Measurements from ENCODE around the gene NRDC.

Gene NRDC, protein sequence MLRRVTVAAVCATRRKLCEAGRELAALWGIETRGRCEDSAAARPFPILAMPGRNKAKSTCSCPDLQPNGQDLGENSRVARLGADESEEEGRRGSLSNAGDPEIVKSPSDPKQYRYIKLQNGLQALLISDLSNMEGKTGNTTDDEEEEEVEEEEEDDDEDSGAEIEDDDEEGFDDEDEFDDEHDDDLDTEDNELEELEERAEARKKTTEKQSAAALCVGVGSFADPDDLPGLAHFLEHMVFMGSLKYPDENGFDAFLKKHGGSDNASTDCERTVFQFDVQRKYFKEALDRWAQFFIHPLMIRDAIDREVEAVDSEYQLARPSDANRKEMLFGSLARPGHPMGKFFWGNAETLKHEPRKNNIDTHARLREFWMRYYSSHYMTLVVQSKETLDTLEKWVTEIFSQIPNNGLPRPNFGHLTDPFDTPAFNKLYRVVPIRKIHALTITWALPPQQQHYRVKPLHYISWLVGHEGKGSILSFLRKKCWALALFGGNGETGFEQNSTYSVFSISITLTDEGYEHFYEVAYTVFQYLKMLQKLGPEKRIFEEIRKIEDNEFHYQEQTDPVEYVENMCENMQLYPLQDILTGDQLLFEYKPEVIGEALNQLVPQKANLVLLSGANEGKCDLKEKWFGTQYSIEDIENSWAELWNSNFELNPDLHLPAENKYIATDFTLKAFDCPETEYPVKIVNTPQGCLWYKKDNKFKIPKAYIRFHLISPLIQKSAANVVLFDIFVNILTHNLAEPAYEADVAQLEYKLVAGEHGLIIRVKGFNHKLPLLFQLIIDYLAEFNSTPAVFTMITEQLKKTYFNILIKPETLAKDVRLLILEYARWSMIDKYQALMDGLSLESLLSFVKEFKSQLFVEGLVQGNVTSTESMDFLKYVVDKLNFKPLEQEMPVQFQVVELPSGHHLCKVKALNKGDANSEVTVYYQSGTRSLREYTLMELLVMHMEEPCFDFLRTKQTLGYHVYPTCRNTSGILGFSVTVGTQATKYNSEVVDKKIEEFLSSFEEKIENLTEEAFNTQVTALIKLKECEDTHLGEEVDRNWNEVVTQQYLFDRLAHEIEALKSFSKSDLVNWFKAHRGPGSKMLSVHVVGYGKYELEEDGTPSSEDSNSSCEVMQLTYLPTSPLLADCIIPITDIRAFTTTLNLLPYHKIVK

DNA sequence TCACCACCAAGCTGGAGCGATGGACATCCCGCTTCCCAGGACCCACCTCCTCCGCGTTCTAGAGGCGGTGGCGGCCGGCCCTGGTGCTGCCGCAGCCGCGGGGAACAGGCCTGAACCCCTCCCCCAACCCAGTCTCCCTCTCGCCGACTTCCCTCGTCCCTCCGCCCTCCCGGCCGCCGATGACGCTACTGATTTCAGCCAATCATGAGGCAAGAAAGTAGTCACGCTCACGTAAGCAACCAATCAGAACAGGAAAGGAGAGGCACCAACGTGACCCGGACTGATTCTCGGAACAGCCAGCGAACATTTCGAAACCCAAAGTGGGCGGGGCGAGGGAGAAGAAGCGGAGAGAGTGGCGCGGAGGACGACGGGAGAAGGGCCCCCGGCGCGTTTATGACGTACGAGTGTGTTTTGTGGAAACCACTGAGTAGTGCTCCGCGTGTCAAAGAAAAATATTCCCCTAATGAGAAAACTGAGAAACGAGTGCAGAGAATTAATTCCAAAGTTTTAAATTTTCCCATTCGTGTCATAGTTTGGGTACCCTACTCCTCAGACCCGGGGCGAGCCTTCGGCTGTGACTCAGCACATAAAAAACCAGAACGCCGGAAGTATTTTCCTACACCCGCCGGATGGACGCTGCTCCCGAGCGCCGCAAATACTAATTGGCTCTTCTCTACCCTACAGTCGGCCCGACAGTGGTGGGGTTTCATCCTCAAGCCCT is at the start of gene NRDC:
Gene NRDC, minus strand, starts transcription at position 112 of the 721 bp plus-strand sequence. CDS start 112 bp downstream, outside the sequence.
- peak; percentile 100 for DNase-seq

DNA sequence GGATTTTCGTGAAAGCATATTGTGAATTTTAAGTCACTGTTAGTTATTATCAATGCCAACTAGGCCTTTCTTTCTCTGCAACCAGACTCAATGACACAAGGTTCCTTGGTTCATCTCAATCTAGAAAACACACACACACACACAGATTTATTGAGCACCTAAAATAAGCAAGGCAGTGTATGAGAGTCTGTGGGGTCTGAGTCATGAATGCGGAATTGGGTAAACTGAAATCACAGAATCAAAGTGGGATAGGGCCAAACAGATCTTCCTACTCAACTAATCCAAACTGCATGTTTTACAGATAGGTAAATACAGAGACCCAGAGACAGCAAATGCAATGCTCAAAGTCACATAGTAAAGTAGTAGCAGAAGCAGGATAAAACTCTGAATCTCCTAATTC is 48.5 kb upstream of the NRDC start:
- DNase-seq = no peak

DNA sequence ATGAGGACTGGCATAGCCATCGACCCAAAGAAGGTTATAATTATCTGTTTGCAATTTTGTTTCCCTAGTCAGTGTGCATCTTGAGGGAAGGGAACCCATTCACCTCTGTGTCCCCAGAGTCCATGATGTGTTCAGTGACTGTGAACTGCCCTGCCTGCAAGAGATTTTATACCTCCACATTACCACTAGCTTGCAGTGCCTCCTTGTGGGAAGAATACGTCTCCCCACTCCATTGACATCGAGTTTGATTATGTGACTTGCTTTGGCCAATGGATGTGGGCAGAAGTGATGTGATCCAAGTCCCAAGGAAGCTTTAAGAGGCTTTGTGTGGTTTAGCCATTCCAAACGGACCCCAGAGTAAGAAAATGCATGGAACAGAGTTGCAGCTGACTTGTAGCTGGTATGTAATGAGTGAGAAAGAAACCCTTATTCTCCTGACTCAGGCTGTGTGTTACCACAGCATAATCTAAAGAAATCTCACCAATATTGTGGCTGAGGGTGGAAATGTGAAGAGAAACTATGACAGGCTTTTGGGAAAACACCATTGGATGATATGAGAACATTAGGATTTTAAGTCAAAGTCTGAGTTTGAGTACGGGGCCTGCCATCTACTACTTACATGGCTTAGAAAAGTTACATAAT is 47.8 kb upstream of the NRDC start:
- no peak for DNase-seq

DNA sequence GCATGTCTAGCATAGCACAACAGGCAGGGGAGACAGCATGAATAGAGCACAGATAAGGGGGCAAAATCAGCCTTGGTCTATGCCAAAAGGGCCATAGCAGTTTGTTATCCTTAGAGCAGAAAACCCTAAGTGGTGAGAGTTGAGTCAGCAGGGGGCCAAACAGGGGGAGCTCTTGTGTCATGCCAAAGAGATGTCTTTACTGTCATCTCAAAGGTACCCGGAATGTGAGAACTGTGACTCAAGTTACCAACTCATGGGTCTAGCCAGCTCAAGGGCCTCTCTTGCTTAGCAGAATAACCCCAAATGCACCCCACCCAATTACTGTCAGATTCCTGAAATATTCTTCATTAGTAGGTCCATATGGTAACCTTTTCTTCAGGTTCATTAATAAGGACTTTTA is 45.9 kb upstream of the NRDC start:
- DNase-seq = no peak

DNA sequence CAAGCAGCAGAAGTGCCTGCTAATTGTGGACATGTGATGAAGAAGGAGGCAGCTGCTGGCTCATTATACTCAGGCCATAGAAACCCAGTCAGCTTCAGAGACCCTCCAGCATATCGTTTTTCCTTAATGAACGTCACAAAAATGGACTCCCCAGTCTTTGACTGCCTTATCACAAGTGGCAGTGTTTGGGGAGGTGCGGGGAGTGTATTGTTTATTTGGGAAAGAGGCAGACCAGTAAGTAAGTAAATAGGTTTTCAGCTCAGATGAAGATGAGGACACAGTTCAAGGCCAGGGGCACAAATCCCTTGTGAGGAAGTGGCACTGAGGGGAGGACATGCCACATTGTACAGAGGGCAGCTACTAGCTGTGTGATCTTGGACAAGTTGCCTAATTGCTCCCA is 43.5 kb upstream of the NRDC start:
- peak; percentile 60 for DNase-seq

DNA sequence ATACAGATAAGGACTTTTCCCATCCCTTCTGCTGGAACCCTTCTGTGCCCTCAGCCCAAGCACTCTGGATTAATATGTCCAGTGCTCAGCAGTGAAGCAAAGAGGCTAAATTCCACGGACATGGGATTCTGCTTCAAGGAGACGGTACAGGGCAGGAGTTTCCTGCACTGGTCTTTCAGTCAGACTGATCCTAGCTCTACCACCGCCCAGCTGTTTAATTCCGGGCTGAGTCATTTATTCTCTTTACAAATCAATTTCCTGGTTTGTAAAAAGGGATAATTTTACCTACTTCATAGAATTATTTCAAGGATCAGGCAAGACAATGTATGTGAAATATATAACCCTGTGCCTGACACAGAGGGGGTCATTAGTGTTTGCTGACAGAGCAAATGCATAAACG is 41.6 kb upstream of the NRDC start:
- no peak for DNase-seq

DNA sequence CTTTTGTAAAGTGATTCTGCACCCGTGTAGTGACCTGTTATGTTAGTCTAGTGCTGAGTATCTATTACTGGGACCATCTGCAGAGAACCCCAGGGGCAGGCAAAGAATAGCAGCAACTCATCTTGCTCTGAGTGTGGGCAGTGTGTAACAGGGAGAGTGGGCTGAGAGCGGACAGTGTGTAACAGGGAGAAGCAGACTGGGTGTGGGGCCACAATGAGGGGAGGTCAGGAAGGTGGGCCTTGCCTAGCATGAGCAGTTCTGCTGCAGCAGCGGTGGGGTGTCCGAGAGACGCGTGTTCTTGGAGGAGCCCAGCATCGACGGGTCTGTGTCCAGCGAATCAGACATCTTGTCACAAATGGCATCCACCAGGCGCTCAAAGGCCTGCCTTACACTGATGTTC is 41.2 kb upstream of the NRDC start:
- DNase-seq = no peak

DNA sequence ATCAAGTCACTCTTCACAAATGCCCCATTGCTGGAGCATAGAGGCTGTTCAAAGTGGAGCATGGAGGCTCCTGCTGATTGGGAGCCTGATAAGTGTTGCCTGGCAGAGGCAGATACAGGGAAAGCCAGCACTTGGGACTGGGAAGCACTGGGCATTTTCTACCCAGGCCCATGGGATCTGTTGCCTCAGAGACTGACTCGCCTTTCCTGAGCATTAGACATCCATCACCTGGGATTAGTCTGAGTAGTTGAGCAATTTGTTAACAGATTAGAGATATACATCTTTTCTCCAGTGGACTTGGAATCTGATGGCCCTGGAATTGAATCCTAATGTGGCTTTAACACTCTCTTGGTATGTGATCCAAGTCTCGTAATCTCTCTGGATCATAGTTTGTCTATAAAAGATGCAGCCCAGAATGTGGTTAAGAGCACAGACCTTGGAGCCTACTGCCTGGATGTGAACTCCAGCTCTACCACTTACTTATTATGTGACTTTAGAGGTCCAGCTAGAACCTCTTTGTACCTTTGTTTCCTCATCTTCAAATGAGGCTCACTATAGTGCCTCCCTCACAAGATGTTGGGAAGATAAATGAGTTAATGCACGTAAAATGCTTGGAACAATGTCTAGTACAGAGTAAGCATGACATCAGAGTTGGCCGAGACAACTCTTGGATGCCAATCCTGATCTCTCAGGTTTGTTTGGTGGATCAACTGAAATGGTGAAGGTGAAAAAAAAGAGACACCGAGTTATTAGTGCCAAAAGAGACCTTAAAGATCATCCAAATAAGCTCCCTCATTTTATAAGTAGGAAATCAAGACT is 38.3 kb upstream of the NRDC start:
- DNase-seq = no peak

DNA sequence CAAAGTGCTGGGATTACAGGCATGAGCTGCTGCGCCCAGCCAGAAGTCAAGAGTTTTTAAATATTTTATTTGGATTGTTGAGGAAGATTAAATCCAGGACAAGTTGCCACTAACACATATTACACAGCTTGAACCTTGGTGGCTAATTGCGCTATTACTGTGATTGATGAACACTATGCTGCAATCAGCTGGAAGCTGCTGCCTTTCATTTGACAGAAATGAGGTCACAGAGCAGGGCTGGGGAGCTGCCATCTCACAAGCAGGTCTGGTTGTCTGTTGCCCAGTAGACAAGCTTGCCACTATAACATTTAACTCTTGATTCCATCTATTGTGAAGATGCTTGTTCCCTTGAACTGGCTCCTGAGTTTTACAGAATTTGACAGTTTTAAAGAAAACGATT is 37.4 kb upstream of the NRDC start:
- peak; percentile 58 for DNase-seq

DNA sequence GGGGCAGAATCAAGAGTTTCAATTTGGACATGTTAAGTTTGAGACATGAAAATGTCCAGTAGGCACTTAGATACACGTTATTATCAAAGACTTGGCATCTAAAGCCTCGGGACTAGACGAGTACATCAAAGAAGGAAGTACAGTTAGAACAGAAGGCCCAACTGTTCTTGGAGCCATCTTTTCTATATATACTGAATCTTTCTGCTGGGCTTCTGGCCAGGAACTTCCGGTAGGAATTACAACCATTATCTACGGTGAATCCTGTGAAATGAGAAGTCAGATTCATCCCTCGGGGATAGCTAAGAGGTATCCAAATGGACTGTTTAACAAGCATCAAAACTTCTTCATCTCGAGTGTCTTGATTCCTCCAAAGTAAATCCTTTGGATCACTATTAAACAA is 34.4 kb upstream of the NRDC start:
- DNase-seq = no peak

DNA sequence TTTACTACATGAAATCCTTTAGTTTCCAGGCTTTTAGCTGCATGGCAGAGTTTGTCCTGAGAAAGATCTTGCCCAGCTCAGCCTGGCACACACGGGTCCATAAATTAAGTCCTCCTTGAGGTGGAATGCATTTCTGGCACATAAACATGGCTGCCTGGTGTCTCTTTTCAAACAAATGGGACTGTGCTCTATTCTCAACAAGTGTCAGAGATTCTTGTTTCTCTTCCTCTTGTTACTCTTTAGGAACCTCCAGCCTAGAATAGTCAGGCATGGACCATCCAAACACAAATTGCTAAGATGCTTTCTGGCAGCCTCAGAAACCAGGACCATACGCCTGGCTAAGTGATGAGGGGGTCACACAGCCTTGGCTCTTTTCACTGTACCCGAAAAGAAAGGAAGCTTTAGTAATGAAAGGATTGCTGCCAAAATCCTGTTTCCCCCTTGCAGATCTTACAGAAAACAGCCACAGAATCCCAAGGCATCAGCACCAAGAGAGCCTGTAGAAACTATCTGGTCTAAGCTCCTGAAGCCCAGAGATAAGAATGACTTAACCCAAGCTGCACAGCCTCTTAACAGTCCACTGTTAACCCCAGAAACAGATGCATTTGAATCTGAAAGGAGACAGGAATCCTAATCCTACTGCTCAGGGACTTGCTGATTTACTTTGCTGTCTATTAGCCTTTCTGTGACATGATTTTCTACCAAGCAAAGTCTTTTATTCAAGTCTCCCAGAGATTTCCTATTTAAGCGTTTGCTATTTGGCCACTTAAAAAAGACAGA is 31.9 kb upstream of the NRDC start:
- DNase-seq = no peak

DNA sequence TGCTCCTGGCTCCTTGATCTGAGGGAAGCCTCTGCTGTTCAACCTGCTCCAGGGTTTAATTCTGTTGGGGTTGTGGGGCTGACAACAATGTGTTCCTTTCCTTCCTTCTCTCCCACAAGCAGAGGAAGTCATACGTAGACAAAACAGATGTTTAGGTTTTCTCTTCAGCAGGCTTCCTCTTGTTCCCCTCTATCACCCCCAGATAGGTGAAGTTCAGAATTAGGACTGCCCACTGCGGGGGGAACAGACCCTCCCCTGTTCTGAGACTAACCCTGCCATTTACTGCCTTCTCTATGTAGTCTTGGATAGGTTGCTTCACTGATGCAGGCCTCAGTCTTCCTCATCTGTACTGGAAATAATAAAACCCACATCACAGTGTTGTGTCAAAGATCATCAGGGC is 30.0 kb upstream of the NRDC start:
- DNase-seq = no peak

DNA sequence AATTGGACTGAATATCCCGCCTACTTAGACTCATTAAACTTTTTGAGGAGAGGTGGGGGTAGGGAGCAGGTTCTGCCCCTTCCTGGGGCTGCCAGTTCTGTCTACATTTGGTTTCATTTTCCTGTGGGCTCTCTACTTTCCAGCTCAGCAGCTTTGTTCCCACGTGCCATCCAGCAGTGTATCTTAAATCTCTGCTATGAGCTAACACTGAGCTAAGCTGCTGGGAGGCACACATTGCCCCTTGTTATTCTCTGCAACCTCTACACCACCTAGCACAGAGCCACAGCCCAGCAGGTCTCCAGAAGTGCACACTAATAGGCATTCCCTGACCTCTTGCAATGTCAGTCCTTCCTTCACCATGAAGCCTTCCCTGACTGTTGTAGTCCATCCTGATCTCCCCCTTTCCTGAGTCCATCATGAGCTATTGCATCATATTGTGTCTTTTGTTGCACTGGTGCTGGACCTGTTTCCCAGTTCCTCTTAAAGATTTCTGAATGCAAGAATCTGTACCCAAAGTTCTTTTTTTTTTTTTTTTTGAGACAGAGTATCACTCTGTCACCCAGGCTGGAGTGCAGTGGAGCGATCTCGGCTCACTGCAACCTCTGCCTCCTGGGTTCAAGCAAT is 28.7 kb upstream of the NRDC start:
- DNase-seq = no peak

DNA sequence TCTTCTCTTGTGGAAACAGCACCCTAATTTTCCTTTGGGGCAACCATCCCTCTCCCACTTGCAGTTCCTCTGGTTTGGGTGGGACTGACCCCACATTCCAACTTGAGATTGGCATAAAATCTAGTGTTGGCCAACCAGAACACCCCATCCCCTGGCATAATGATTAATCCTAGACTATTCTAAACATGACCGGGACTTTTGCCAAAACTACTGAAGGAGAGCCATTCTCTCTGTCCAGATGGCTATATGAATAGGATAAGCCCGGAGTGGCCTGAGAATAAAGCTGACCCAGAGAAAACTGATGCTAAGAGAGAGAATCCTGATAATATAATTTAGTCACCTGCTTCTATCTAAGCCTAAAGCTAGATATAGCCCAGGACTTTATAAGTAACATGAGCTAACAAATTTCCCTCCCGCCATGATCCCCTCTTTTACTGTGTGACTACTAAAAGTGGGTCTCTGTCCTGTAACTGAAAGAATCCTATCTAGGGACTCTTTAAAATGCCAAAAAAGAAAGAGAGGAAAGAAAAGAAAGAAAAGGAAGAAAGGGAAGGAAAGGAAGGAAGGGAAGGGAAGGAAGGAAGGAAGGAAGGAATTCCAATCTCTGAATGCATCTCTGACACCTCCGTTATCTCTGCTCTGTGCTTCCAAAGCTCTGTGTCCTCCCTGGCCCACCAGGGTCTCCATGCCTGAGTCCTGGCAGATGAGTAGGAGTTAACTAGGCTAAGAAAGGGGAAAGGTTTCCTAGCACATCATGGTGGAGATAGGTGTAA is 28.0 kb upstream of the NRDC start:
- DNase-seq = no peak

DNA sequence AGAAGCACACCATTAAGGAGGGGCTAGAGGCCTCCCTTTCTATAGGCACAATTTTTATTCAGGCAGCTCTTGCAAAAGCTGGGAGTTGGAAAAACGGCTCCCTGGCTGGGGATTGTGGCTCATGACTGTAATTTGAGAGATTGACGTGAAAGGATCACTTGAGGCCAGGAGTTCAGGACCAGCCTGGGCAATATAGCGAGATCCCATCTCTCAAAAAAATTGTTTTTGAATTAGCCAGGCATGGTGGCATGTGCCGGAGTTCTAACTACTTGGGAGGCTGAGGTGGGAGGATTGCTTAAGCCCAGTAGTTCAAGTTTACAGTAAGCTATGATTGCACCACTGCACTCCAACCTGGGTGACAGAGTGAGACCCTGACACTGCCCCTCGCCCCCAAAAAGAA is 23.9 kb upstream of the NRDC start:
- DNase-seq = no peak

DNA sequence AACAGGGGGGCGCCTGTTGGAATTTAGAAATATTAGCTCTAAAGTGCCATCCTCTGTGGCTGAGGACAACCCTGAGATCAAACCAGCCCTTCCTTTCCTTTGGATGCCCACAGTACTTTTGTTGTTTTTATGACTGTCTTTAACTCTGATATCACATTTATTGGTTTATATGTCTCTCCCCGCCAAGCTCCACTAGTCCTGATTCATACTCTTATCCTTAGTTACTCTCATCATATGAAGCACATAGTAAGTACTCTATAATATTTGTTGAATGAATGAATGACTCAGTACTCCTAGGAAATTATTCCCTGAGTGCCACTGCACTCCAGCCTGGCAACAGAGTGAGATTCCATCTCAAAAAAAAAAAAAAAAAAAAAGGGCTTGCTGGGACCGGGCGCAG is 22.6 kb upstream of the NRDC start:
- DNase-seq = no peak

DNA sequence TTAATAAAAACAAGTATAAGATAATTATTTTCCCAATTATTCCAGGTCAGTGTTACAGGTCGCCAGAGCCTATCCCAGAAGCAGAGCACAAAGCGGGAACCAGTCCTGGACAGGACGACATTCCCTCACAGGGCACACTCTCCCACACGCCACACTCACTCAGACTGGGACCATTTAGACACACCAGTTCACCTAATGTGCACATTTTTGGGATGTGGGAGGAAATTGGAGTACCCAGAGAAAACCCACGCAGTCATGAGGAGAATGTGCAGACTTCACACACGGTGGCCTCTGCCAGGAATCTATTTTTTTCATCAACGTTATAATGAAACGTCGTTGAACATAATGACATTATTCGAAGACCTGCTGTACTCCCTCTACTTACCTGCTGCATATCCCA is 20.5 kb upstream of the NRDC start:
- no peak for DNase-seq

DNA sequence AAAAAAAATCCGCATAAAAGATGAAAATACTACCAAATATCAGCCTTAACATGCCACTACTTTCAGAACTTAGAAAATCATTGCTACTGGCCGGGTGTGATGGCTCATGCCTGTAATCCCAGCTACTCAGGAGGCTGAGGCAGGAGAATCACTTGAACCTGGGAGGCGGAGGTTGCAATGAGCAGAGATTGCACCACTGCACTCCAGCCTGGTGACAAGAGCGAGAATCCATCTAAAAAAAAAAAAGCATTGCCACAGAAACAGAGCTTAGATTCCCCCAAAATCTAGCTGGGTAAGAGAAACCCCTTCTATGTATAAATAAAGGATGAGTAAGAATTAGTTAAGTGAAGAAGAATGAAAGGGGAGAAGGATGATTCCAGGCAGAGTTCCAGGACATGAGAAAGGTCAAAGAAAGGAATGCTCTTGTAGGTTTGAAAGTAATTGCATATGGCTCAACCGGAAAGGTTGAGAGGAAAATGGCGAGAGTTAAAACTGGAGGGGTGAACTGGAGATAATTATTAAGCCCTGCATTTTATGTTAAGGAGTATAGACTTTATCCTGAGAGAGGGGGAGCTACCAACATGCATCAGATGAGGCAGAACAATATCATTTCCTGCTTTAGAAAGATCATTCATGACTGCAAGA is 19.7 kb upstream of the NRDC start:
- peak; percentile 35 for DNase-seq

DNA sequence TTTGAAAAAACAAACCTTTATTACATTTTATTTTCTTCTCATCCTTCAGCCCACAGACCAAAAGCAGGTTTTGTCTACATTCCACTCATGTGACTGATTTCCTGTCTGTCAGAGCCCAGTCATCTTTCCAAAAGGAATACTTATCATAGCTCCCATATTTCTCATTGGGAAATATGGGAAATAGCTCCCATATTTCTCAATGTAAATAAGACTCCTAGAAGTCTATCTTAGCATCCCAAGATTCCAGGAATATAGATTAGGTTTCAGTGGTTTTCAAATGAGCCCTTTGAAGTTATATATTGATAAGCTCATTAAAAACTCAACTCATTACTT is 19.1 kb upstream of the NRDC start:
- DNase-seq = no peak

All from eye (tissue), 1 donor.